GM23248 (cell line): ENCODE results near the gene ASXL2.

Source experiments
- EZH2 ChIP-seq: fragments of 200-600 bp; sonication (generic); IDR thresholded peaks from 2 replicates; pipeline ENCODE4 v1.6.1; 2018; ENCODE audit warnings: antibody characterized with exemption, mild to moderate bottlenecking; ENCODE audit not compliant: insufficient read depth, poor library complexity, severe bottlenecking
- EZH2phosphoT487 ChIP-seq: fragments of 200-600 bp; sonication (generic); IDR thresholded peaks from 2 replicates; pipeline ENCODE4 v1.6.1; 2018; ENCODE audit warnings: antibody characterized with exemption, moderate library complexity, mild to moderate bottlenecking, low read depth; ENCODE audit not compliant: insufficient read depth

DNA sequence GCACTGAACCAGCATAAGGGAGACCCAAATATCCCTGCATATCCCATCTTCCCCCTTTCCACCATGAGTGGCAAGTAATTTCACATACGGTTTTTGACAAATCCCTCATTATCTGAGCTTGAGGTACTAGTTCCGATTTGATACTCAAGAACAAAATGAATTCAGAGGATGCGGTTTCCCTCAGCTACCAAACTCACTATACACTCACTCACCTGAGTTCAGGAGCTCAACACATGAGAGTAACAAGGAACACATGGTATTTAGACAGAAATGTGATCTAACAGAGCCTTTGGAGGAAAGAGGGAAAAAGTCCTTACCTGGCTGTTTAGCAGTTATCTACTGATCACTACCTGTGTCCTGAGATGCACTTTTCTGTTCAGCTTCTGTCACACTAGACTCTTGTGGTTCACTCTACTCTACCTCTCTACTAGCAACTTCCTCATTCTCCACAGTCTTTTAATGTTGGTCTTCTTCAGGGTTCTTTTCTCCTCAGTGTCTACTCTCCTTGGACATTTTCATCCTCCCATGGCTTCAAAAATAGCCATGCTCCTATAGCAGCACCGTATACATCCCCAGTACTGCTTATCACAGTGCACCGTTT is 25.1 kb downstream of the ASXL2 start:
- TF ChIP-seq EZH2 = no peak
- TF ChIP-seq EZH2phosphoT487 = no peak
